K562 (cell line): ENCODE measurements around the gene EPHA1. TPM values are rescaled to one million over a fixed set of nuclear protein-coding genes. Genes with fewer than 3 reads are reported as not detected.
A peak's percentile ranks its signal among the peaks of the same experiment; 100 is the strongest.

ENCODE experiments used
- ATAC-seq: fragments of 200-7000 bp; cut with Tn5 transposase; 3 replicates; pipeline ENCODE4 v1.9.1; 2020; ENCODE audit warnings: moderate library complexity
- BruUV-seq: library from RNA; stranded (reverse); fragments of 400-500 nt; replicated peaks from 2 replicates; lab custom pipeline; 2021; lab: Mats Ljungman, UMichigan
- CTCF ChIA-PET: fragments of 300-600 bp; formaldehyde crosslinking; extraction: SDS; loops from one replicate; lab custom pipeline; 2021; ENCODE audit warnings: low intra/inter-chr PET ratio; lab: Yijun Ruan, JAX
- POLR2A ChIA-PET: fragments of 300-600, 350-650 bp; sonication (Branson Sonifier 250); formaldehyde crosslinking; extraction: SDS; loops from one replicate; lab custom pipeline; 2021; ENCODE audit warnings: antibody characterized with exemption, inconsistent platforms; lab: Yijun Ruan, JAX
- DNase-seq, 4 experiments: peaks; one replicate each; pipeline versions ENCODE4 v3.0.0 to v3.0.0-alpha.2; 2011 to 2018; ENCODE audit warnings: low spot score in 3 of 4, mixed read lengths in 3 of 4; ENCODE audit errors: extremely low read depth in 1 of 4
- FAIRE-seq: peaks from 2 replicates; lab custom pipeline; 2011; peaks lifted over from hg19 to GRCh38; lab: Jason Lieb, UNC
- H2AFZ ChIP-seq: 2 replicates; pipeline ENCODE4 v1.6.0; 2011; ENCODE audit warnings: low read depth, low read length, control low read depth, inconsistent platforms
- H3K27ac ChIP-seq: fragments of 200-600 bp; 3 replicates; pipeline ENCODE4 v1.8.0; 2011; ENCODE audit warnings: low read depth, mild to moderate bottlenecking, control low read depth, inconsistent platforms, low read length, moderate library complexity, mixed read lengths; ENCODE audit errors: extremely low read depth
- H3K27me3 ChIP-seq, 2 experiments: fragments of 300-600 bp in 1 of 2; 2 replicates in 1 of 2; 3 replicates in 1 of 2; pipeline versions ENCODE4 v1.6.0 to v1.8.0; 2011; ENCODE audit warnings: inconsistent platforms in 2 of 2, low read length in 2 of 2, mild to moderate bottlenecking in 1 of 2, mixed read lengths in 1 of 2, moderate library complexity in 1 of 2; ENCODE audit not compliant: control insufficient read depth in 2 of 2, insufficient read depth in 2 of 2
- H3K36me3 ChIP-seq: fragments of 300-600 bp; 3 replicates; pipeline ENCODE4 v1.8.0; 2011; ENCODE audit warnings: mild to moderate bottlenecking, low read length, inconsistent platforms; ENCODE audit not compliant: control insufficient read depth, insufficient read depth
- H3K4me1 ChIP-seq, 2 experiments: fragments of 200-600 bp in 1 of 2; replicated peaks in 1 of 2; 2 replicates in 1 of 2; 3 replicates in 1 of 2; pipeline versions ENCODE4 v1.5.1 to v1.8.0; 2011; ENCODE audit warnings: inconsistent platforms in 2 of 2, low read length in 2 of 2, mild to moderate bottlenecking in 1 of 2, mixed read lengths in 1 of 2, moderate library complexity in 1 of 2; ENCODE audit not compliant: control insufficient read depth in 2 of 2, insufficient read depth in 2 of 2
- H3K4me2 ChIP-seq: 2 replicates; pipeline ENCODE4 v1.6.1; 2011; ENCODE audit warnings: low read length, control low read depth, inconsistent platforms, mixed read lengths; ENCODE audit not compliant: insufficient read depth
- H3K4me3 ChIP-seq: fragments of 200-600 bp; sonication (generic), shearing (Covaris generic); 2 replicates; pipeline ENCODE4 v1.5.1; 2016; ENCODE audit warnings: control low read depth, inconsistent platforms
- H3K79me2 ChIP-seq: fragments of 200-600 bp; 3 replicates; pipeline ENCODE4 v1.8.0; 2011; ENCODE audit warnings: low read length, inconsistent platforms; ENCODE audit not compliant: control insufficient read depth, insufficient read depth
- H3K9ac ChIP-seq, 2 experiments: 2 replicates each; pipeline versions ENCODE4 v1.6.0 to v1.6.1; 2011; ENCODE audit warnings: low read depth in 2 of 2, low read length in 2 of 2, control low read depth in 1 of 2, inconsistent platforms in 1 of 2, mild to moderate bottlenecking in 1 of 2, mixed read lengths in 1 of 2; ENCODE audit not compliant: insufficient read depth in 1 of 2
- H3K9me1 ChIP-seq: one replicate; pipeline ENCODE4 v1.6.0; 2011; ENCODE audit warnings: inconsistent platforms, mild to moderate bottlenecking, low read length, moderate library complexity; ENCODE audit not compliant: control insufficient read depth, insufficient read depth
- H3K9me3 ChIP-seq: replicated peaks from 2 replicates; pipeline ENCODE4 v1.5.1; 2011; ENCODE audit warnings: low read depth, low read length, inconsistent platforms; ENCODE audit not compliant: control insufficient read depth, insufficient read depth
- H4K20me1 ChIP-seq: replicated peaks from 2 replicates; pipeline ENCODE4 v1.6.1; 2011; ENCODE audit warnings: low read length, inconsistent platforms, mixed read lengths; ENCODE audit not compliant: control insufficient read depth, insufficient read depth
- GTF3C2 ChIP-seq: IDR thresholded peaks from 3 replicates; pipeline ENCODE4 v1.6.1; 2011; ENCODE audit warnings: borderline replicate concordance, mild to moderate bottlenecking, moderate library complexity; ENCODE audit not compliant: insufficient read length; ENCODE audit errors: extremely low read depth
- SPI1 ChIP-seq: IDR thresholded peaks from 2 replicates; pipeline ENCODE4 v1.6.1; 2011; ENCODE audit warnings: low read depth, low read length, control low read depth, borderline replicate concordance
- WGBS: fragments of 100-300 bp; shearing (Covaris generic); methylation state at CpG from one replicate; pipeline ENCODE4 v1.1.6; 2016; ENCODE audit warnings: low coverage, mixed read lengths; ENCODE audit not compliant: insufficient coverage; ENCODE audit errors: missing lambda C conversion rate; 5-methylcytosine and 5-hydroxymethylcytosine counted together
- in situ Hi-C: fragments of 300-500 bp; cut with MboI; formaldehyde crosslinking; loops from 4 replicates; pipeline ENCODE4 v1.15.0; 2018; ENCODE audit warnings: inconsistent platforms, mixed read lengths
- intact Hi-C: fragments of 100-400 bp; cut with micrococcal nuclease; formaldehyde crosslinking; loops from 2 replicates; pipeline ENCODE4 v1.14.2; 2022
- polyA plus RNA-seq, 8 experiments: library from polyadenylated mRNA; depleted of rRNA in 4 of 8; stranded (reverse) in 5 of 8; unstranded in 3 of 8; fragments of >200 nt; fragmentation: Nextera tagmentation in 2 of 8; fragmentation: Illumina TruSeq in 1 of 8; extraction: Ambion mirVana in 2 of 8; extraction: Trizol in 1 of 8; gene quantifications; 2 replicates each; pipeline versions ENCODE4 v1.2.1 to v1.2.3, GENCODE V29; 2011 to 2014; ENCODE audit warnings: inconsistent platforms in 1 of 8, missing spikeins in 1 of 8
- total RNA-seq, 7 experiments: library from RNA; depleted of rRNA in 6 of 7; stranded (reverse); fragments of >200 nt in 6 of 7; fragmentation: Illumina TruSeq in 2 of 7; extraction: Trizol in 2 of 7; gene quantifications; 2 replicates each; pipeline versions ENCODE4 v1.2.1 to v1.2.3, GENCODE V29; 2011 to 2021; ENCODE audit warnings: low replicate concordance in 1 of 7

Gene EPHA1
- total and polyA plus RNA-seq, 9 of the 15 experiments (the other 6 are each of a cell fraction or from before 2014, with no cell fraction given): 0.22 to 0.57 (median 0.32) TPM; not detected in 6

GRCh38 chr7:143374561-143374960 is 34.1 kb downstream of the EPHA1 start:
- no peak for DNase-seq
- no peaks in the 10 kb centered on the region for H3K9me1 ChIP-seq
- BruUV-seq: no TSS peak
- no peak overlapping the region for H2AFZ ChIP-seq
- no peak for ATAC-seq
- H3K4me2 ChIP-seq: no peak overlapping the region
- 35% methylated on average over 5 of the region's 5 CpGs for WGBS
- H3K4me1 ChIP-seq: peaks cover 0 to 10% of the 10 kb centered on the region in 2 experiments; a peak in 3 of 5 replicates
- no peak for FAIRE-seq
- H3K27ac ChIP-seq: no peak overlapping the region
- no peaks in the 10 kb centered on the region for H3K36me3 ChIP-seq
- no peaks in the 10 kb centered on the region for H3K9me3 ChIP-seq
- in situ Hi-C loops: no loop called here
- CTCF ChIA-PET: no interaction called here
- TF ChIP-seq SPI1: peak; percentile 25; the same call in 1 of the 2 replicates
- TF ChIP-seq GTF3C2: no peak
- no peak overlapping the region for H3K9ac ChIP-seq
- H4K20me1 ChIP-seq: no peaks in the 10 kb centered on the region
- peaks cover 0 to 9% of the 10 kb centered on the region in 2 experiments; a peak in 2 of 5 replicates for H3K27me3 ChIP-seq
- intact Hi-C loops: no loop called here
- H3K79me2 ChIP-seq: no peaks in the 10 kb centered on the region
- H3K4me3 ChIP-seq: no peak overlapping the region
- POLR2A ChIA-PET: interaction anchor here (0.5 to 2.0 kb wide), 2 partner anchors 10 to 501 kb away, joined by 3 to 7 read pairs; no protein-coding TSS in a partner anchor
